Frontal cortex (tissue), 4 donors: ENCODE data around the gene RABGAP1. TPM values are rescaled to one million over a fixed set of nuclear protein-coding genes. Genes with fewer than 3 reads are reported as not detected.

ENCODE experiments used
- DNase-seq, 2 donors: peaks; one replicate each; pipeline ENCODE4 v3.0.0; 2012; ENCODE audit warnings: low spot score in 2 of 2
- FAIRE-seq: peaks from 2 replicates; lab custom pipeline; 2012; peaks lifted over from hg19 to GRCh38; lab: Jason Lieb, UNC
- total RNA-seq: library from RNA; depleted of rRNA; stranded (reverse); fragments of >200 nt; gene quantifications from one replicate; pipeline ENCODE4 v1.2.3, GENCODE V29; 2014
- donor health status: control.
- donor health status: control.
- donor health status: control.

RABGAP1 gene
- total RNA-seq, 1 donor from 2014 or later, result 132 TPM

GRCh38 chr9:123040801-123041200, 100.0 kb downstream of the RABGAP1 start:
- FAIRE-seq (no peak), DNase-seq (no peak)

DNA sequence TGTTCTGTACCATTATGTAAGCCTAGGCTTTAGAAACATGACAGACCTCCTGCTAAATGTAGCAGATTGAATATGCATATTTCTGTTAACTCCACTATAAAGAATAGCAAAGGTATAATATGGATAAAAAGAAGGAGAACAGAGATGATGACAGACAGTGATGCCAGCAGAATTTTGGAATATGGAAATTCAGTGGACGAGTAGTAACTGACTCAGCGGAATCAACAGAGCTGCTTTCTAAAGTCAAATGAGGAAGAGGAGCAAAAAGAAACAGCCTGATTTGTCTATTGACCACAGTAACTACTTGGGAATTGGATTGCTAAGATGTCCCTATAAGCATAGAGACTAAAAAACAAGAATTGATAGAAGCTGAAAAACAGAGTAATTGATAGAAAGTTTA, 100.7 kb downstream of the RABGAP1 start:
- DNase-seq (no peak), FAIRE-seq (no peak)

GRCh38 chr9:123043081-123043939, 102.5 kb downstream of the RABGAP1 start:
- no peak for DNase-seq
- no peak for FAIRE-seq

DNA sequence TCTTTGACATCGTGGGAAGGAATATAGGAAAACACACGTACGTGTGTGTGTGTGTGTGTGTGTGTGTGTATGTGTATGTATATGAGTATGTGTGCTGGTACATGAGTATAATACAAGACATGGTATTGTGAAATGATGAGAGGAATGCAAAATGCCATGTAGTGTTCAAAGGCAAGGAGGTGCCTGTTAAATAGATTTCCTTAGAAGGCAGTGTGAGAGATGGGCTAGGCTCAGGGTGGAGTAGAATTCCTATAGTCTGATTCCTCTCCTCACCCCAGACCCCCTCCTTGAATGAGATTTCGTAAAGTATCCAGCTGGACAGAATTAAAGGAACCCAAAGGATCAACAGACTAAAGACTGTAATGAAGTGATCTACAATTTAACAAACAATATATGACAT, 103.8 kb downstream of the RABGAP1 start:
- DNase-seq, result no peak
- FAIRE-seq, result no peak

DNA sequence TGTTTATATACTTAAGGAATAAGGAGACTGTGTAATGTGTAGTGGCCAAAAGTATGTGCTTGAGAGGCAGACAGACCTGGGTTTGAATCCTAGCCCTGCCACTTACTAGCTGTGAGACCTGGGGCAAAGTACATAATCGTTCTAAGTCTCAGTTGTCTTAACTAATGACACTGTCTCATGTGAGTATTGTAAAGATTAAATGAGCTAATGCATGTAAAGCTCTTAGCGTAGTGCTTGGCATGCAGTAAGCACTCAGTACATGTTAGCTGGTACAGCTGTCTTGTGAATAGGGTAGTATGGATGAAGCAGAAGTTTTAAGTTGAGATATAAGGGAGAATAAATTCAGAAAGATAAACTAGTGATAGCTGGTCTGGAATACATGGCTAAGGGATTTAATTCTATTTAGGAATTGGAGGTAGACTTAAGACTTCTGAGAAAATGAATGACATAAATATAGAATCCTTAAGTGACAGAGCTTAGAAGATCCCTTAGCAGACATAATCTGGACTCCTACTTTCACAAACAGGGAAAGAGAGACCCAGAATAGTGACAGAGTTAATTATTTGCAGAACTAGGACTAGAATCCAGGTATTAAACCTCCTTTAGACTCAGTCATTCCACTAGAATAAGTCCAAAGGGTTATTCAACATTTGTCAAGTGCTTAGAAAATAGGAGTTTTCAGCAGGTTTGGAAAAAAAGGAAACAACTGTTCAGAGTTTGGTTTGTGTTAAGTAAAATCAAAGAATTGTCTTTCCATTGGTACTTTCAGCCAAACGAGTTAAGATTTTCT, 105.8 kb downstream of the RABGAP1 start:
- no peak for FAIRE-seq
- DNase-seq, result no peak

DNA sequence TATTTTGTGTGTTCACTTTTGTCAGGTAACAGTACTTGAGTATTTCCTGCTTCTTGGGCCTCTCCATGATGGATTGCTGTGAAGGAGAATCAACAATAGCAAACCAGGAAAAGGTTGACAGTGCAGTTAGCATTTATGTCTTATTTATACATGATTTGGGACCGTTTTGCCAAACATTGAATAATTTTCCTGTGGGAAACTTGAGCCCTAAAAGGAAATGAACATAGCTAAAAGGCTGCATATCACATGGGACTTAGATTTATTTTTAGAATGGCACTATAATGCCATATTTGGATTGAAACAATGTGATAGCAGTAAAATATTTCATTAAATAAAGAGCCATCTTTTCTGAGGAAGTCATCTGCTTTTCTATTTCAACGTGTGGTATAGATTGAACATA, 107.9 kb downstream of the RABGAP1 start:
- no peak for FAIRE-seq

GRCh38 chr9:123049589-123050222, 108.9 kb downstream of the RABGAP1 start:
- no peak for FAIRE-seq
- DNase-seq, result no peak

More for the DNA sequence above, 107.9 kb downstream of the RABGAP1 start:
- no peak for DNase-seq

- DNase-seq, result no peak
These were observed 112.2 kb downstream of the RABGAP1 start for GRCh38 chr9:123053046-123053445.

DNA sequence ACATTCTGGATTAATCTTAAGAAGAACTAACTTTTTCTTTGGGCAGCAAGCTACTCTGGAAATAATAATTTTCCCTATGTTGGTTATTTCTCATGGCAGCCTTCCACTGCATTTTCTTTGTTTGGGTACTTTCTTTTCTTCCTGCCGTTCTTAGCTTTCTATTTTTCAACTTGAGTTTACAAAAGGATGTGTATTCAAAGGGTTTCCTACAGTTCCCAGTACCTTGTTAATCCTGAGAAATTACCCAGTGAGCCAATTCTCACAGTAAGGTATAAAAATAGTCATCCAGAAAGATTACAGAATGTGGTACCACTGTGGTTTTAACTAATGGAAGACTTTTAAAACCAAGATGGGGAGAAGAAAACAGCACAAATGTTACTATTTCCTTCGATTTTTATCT, 112.9 kb downstream of the RABGAP1 start:
- FAIRE-seq (no peak), DNase-seq (no peak)

More at GRCh38 chr9:123053046-123053445, 112.2 kb downstream of the RABGAP1 start:
- no peak for FAIRE-seq

- FAIRE-seq (no peak), DNase-seq (no peak)
These were observed 118.0 kb downstream of the RABGAP1 start for GRCh38 chr9:123058834-123059233.

DNA sequence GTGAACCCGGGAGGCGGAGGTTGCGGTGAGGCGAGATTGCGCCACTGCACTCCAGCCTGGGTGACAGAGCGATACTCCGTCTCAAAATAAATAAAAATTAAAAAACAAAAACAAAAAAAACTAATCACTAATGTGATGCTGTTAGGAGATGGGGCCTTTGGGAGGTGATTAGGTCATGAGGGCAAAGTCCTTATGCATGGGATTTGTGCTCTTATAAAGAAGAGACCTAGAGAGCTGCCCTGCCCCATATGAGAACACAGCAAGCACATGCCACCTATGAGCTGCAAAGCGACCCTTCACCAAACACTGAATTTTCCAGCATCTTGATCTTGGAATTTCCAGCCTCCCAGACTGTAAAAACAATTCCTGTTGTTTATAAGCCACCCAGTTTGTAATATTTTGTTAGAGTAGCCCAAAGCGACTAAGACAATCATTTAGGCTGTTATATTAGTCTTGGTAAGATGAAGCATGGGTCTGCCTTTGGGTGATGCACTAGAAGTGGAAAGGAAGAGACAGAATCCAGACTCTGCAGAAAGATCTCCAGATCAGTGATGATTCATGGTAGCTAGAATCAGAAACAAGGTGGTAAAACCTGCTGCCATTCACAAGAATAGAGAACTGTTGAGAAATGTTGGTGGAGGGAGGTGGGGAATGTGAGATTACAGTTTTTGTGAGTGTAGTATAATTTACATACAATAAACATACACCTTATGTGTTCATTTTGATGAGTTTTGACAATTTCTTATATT, 118.8 kb downstream of the RABGAP1 start:
- no peak for FAIRE-seq
- DNase-seq, result no peak

- no peak for FAIRE-seq
- DNase-seq, result no peak
These were observed 120.4 kb downstream of the RABGAP1 start for GRCh38 chr9:123061216-123061615.

GRCh38 chr9:123062351-123063176, 121.7 kb downstream of the RABGAP1 start:
- FAIRE-seq, result no peak
- no peak for DNase-seq

GRCh38 chr9:123063177-123063598, 122.4 kb downstream of the RABGAP1 start:
- FAIRE-seq, result no peak
- DNase-seq, result no peak

- DNase-seq (no peak), FAIRE-seq (no peak)
These were observed 123.1 kb downstream of the RABGAP1 start for GRCh38 chr9:123063896-123064295.

DNA sequence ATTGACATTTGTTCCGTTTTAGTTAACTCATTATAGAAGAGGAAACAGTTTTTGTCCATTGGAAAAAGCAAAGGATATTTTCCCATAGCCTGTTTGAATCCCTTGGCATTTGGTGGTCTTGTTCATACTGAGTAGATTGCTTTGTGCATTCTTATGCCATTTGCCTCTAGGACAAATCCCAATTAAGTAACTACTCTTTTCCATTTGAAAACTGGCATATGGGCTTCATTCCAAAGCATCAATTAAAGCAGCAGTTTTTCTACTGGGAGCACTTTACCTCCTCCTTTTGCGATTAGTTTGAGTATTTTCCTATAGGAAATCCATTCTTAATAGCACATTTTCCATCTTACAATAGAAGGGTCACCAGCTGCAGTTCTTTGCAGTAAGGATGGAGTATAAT, 123.9 kb downstream of the RABGAP1 start:
- no peak for FAIRE-seq
- no peak for DNase-seq

DNA sequence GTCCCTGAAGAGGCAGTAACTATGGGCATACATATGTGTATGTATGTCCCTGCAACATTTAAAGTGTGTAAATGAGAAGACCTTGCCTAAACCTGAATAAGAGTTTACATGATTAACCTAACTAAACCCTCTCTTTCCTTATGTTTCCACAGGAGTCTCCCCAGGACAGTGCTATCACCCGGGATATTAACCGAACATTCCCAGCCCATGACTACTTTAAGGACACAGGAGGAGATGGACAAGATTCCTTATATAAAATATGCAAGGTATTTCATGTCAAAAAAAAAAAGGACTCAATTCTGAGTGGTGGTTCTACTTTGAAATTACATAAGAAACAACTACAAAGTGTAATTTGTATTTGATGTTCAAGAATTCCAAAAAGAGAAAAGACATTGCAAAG, 124.4 kb downstream of the RABGAP1 start:
- DNase-seq (no peak), FAIRE-seq (no peak)

- no peak for DNase-seq
- FAIRE-seq, result no peak
These were observed 126.3 kb downstream of the RABGAP1 start for GRCh38 chr9:123067136-123067535.

DNA sequence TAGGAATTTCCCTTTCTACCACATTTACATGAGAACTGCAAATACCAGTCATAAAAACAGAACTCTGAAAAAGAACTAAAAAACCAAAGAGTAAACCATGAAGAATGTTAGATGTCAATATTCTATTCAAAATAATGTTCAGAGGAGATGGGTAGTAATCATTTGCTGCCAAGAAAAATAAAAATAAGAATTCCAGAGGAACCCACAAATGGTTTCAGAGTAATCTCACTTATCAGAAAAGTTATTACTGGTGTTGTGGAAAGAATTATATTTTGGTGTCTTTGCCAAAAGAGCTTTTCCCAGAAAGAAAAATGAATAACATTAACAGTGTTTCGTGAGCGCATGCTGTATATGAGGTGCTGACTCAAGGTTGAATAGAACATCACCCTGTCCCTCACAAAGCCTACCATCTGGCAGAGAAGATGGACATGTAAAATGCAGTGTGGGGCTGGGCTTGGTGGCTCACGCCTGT, 128.2 kb downstream of the RABGAP1 start:
- DNase-seq, result no peak
- no peak for FAIRE-seq
